CD4-positive, alpha-beta T cell (primary cell): Measurements from ENCODE around the gene SLC26A5. TPM values are rescaled to one million over a fixed set of nuclear protein-coding genes. Genes with fewer than 3 reads are reported as not detected.

Experiments used
- ATAC-seq: fragments of 200-7000 bp; cut with Tn5 transposase; one replicate; pipeline ENCODE4 v1.10.0; 2022; ENCODE audit warnings: mild to moderate bottlenecking; ENCODE audit not compliant: poor library complexity
- CTCF ChIA-PET: fragments of 350-600 bp; sonication (Branson Sonifier 250); formaldehyde crosslinking; loops from one replicate; lab custom pipeline; 2021; ENCODE audit warnings: antibody characterized with exemption, inconsistent platforms; lab: Charles Lee
- POLR2A ChIA-PET: fragments of 350-600 bp; sonication (Branson Sonifier 250); formaldehyde crosslinking; loops from one replicate; lab custom pipeline; 2021; ENCODE audit warnings: antibody characterized with exemption, inconsistent platforms; lab: Charles Lee
- DNase-seq, 14 experiments: peaks; one replicate each; pipeline ENCODE4 v3.0.0-alpha.2; 2013 to 2020; ENCODE audit warnings: mixed read lengths in 2 of 14
- H3K27ac ChIP-seq, 2 donors: one replicate each; pipeline versions ENCODE4 v1.5.1 to v1.7.0; 2013; ENCODE audit warnings: low read length in 2 of 2, low read depth in 1 of 2, mild to moderate bottlenecking in 1 of 2
- H3K27me3 ChIP-seq, 2 experiments: 1 replicate in 1 of 2; 2 replicates in 1 of 2; pipeline versions ENCODE4 v1.6.1 to v1.7.0; 2013; ENCODE audit warnings: low read length in 2 of 2, control low read depth in 1 of 2, mild to moderate bottlenecking in 1 of 2, moderate library complexity in 1 of 2; ENCODE audit not compliant: insufficient read depth in 2 of 2, control insufficient read depth in 1 of 2
- H3K36me3 ChIP-seq: one replicate; pipeline ENCODE4 v1.6.1; 2013; ENCODE audit warnings: low read length, control low read depth; ENCODE audit not compliant: insufficient read depth
- H3K4me1 ChIP-seq: one replicate; pipeline ENCODE4 v1.6.1; 2013; ENCODE audit warnings: low read length, control low read depth; ENCODE audit not compliant: insufficient read depth
- H3K4me3 ChIP-seq: one replicate; pipeline ENCODE4 v1.5.1; 2013; ENCODE audit warnings: mild to moderate bottlenecking, low read length, moderate library complexity
- H3K9me3 ChIP-seq, 2 experiments: 1 replicate in 1 of 2; 2 replicates in 1 of 2; pipeline versions ENCODE4 v1.6.1 to v1.7.0; 2013; ENCODE audit warnings: low read length in 2 of 2, mild to moderate bottlenecking in 2 of 2, control low read depth in 1 of 2, moderate library complexity in 1 of 2; ENCODE audit not compliant: control insufficient read depth in 1 of 2, insufficient read depth in 1 of 2
- H3K27ac Mint-ChIP-seq: one replicate; pipeline ENCODE4 v1.8.0; 2020; ENCODE audit warnings: mixed read lengths
- H3K27me3 Mint-ChIP-seq: one replicate; pipeline ENCODE4 v1.8.0; 2021; ENCODE audit warnings: mixed read lengths
- H3K36me3 Mint-ChIP-seq: one replicate; pipeline ENCODE4 v1.8.0; 2021; ENCODE audit warnings: low read depth, mixed read lengths
- H3K4me1 Mint-ChIP-seq: one replicate; pipeline ENCODE4 v1.8.0; 2021; ENCODE audit warnings: low read depth, mixed read lengths
- H3K4me3 Mint-ChIP-seq: one replicate; pipeline ENCODE4 v1.8.0; 2020; ENCODE audit warnings: mild to moderate bottlenecking, mixed read lengths
- H3K9me3 Mint-ChIP-seq: one replicate; pipeline ENCODE4 v1.8.0; 2020; ENCODE audit warnings: mixed read lengths
- CTCF ChIP-seq: fragments of 200-600 bp; IDR thresholded peaks from one replicate; pipeline ENCODE4 v1.8.0; 2022; ENCODE audit warnings: antibody characterized with exemption, mild to moderate bottlenecking
- intact Hi-C, 2 experiments: fragments of 100-400 bp; cut with DNase I in 1 of 2; cut with micrococcal nuclease in 1 of 2; formaldehyde crosslinking; loops; one replicate each; pipeline versions ENCODE4 v1.15.1 to v1.9.0; 2023 to 2025; cut with DNase I, micrococcal nuclease
- total RNA-seq, 174 experiments: library from RNA in 2 of 174; stranded (reverse) in 2 of 174; gene quantifications; one replicate each; pipeline ENCODE4 v1.2.3 and lab custom pipeline; 2021 to 2026

SLC26A5 gene
- total RNA-seq, 2 experiments from 2014 or later, result not detected

GRCh38 chr7:103474956-103475355, 28.9 kb upstream of the SLC26A5 start:
- Histone ChIP-seq H3K4me1 (no peaks in the 10 kb centered on the region), H3K4me3 (no peak overlapping the region), H3K27ac (no peak overlapping the region), H3K27me3 (peaks cover 0 to 36% of the 10 kb centered on the region in 2 experiments), H3K36me3 (no peaks in the 10 kb centered on the region), H3K9me3 (no peaks in the 10 kb centered on the region)
- intact Hi-C loops, result no loop called here
- DNase-seq (no peak), ATAC-seq (no peak)
- CTCF ChIA-PET, result no interaction called here
- H3K9me3 Mint-ChIP-seq, result no peaks in the 10 kb centered on the region
- no peaks in the 10 kb centered on the region for H3K36me3 Mint-ChIP-seq
- no peak overlapping the region for H3K27ac Mint-ChIP-seq
- H3K4me3 Mint-ChIP-seq, result no peak overlapping the region
- H3K4me1 Mint-ChIP-seq, result no peaks in the 10 kb centered on the region
- no peak for TF ChIP-seq CTCF
- peaks cover 43% of the 10 kb centered on the region for H3K27me3 Mint-ChIP-seq
- POLR2A ChIA-PET, result no interaction called here

GRCh38 chr7:103469095-103469948, 23.3 kb upstream of the SLC26A5 start:
- intact Hi-C loops, result no loop called here
- no peak overlapping the region for H3K4me3 Mint-ChIP-seq
- H3K4me1 Mint-ChIP-seq, result no peaks in the 10 kb centered on the region
- Histone ChIP-seq H3K4me1 (no peaks in the 10 kb centered on the region), H3K36me3 (no peaks in the 10 kb centered on the region), H3K27me3 (peaks cover 0 to 29% of the 10 kb centered on the region in 2 experiments), H3K4me3 (no peak overlapping the region), H3K9me3 (no peaks in the 10 kb centered on the region), H3K27ac (no peak overlapping the region)
- ATAC-seq, result no peak
- no peaks in the 10 kb centered on the region for H3K9me3 Mint-ChIP-seq
- DNase-seq, result no peak
- no peak for TF ChIP-seq CTCF
- H3K27me3 Mint-ChIP-seq, result peaks cover 45% of the 10 kb centered on the region
- POLR2A ChIA-PET, result no interaction called here
- CTCF ChIA-PET, result no interaction called here
- H3K36me3 Mint-ChIP-seq, result no peaks in the 10 kb centered on the region
- no peak overlapping the region for H3K27ac Mint-ChIP-seq

- Histone ChIP-seq H3K4me3 (no peak overlapping the region), H3K4me1 (no peaks in the 10 kb centered on the region), H3K36me3 (no peaks in the 10 kb centered on the region), H3K27me3 (peaks cover 4 to 22% of the 10 kb centered on the region in 2 experiments), H3K9me3 (no peaks in the 10 kb centered on the region), H3K27ac (no peak overlapping the region)
- H3K4me3 Mint-ChIP-seq, result no peak overlapping the region
- no peak for TF ChIP-seq CTCF
- no peaks in the 10 kb centered on the region for H3K36me3 Mint-ChIP-seq
- CTCF ChIA-PET, result no interaction called here
- H3K27ac Mint-ChIP-seq, result no peak overlapping the region
- intact Hi-C loops, result no loop called here
- no peaks in the 10 kb centered on the region for H3K9me3 Mint-ChIP-seq
- H3K4me1 Mint-ChIP-seq, result no peaks in the 10 kb centered on the region
- no peak for DNase-seq
- H3K27me3 Mint-ChIP-seq, result peaks cover 49% of the 10 kb centered on the region
- POLR2A ChIA-PET, result no interaction called here
- ATAC-seq, result no peak
These were observed 20.8 kb upstream of the SLC26A5 start for GRCh38 chr7:103466814-103467213.
